Body of pancreas (tissue), 4 donors: ENCODE measurements around the gene TCF7. TPM values are rescaled to one million over a fixed set of nuclear protein-coding genes. Genes with fewer than 3 reads are reported as not detected.

Experiments
- ATAC-seq: fragments of 150-250 bp; one replicate; pipeline ENCODE4 v1.9.1; 2016
- DNase-seq, 4 donors: peaks; one replicate each; pipeline ENCODE4 v3.0.0-alpha.2; 2019
- H3K27ac ChIP-seq, 4 donors: fragments of 200-600 bp; sonication (generic); 1 replicate in 3 of 4; 2 replicates in 1 of 4; pipeline versions ENCODE4 v1.5.1 to v1.6.1; 2016 to 2019; ENCODE audit warnings: mild to moderate bottlenecking in 1 of 4, mixed read lengths in 1 of 4, moderate library complexity in 1 of 4
- H3K27me3 ChIP-seq, 2 donors: fragments of 200-600 bp; sonication (generic); one replicate each; pipeline ENCODE4 v1.6.0; 2016; ENCODE audit warnings: mild to moderate bottlenecking in 1 of 2
- H3K36me3 ChIP-seq, 2 donors: fragments of 200-600 bp; sonication (generic); replicated peaks in 1 of 2; 2 replicates each; pipeline ENCODE4 v1.5.1; 2016; ENCODE audit warnings: low read depth in 2 of 2; ENCODE audit not compliant: insufficient read depth in 1 of 2
- H3K4me1 ChIP-seq: fragments of 200-600 bp; sonication (generic); one replicate; pipeline ENCODE4 v1.6.0; 2016
- H3K4me3 ChIP-seq, 2 donors: fragments of 200-600 bp; sonication (generic); 1 replicate in 1 of 2; 2 replicates in 1 of 2; pipeline ENCODE4 v1.5.1; 2016 to 2019
- H3K9me3 ChIP-seq, 3 donors: fragments of 200-600 bp; sonication (generic); 1 replicate in 2 of 3; 2 replicates in 1 of 3; pipeline ENCODE4 v1.5.1; 2016
- POLR2A ChIP-seq, 3 donors: fragments of 450-650 bp; IDR thresholded peaks; one replicate each; pipeline ENCODE4 v1.6.1; 2016; ENCODE audit warnings: antibody characterized with exemption in 3 of 3, mild to moderate bottlenecking in 2 of 3
- WGBS, 2 donors: methylation state at CpG; one replicate each; pipeline ENCODE4 v1.1.5; 2017; 5-methylcytosine and 5-hydroxymethylcytosine counted together
- intact Hi-C: fragments of 100-400 bp; cut with DNase I; formaldehyde crosslinking; loops from one replicate; pipeline ENCODE4 v1.15.1; 2023
- total RNA-seq, 2 donors: library from RNA; depleted of rRNA; stranded (reverse); fragments of >200 nt; gene quantifications; one replicate each; pipeline ENCODE4 v1.1.0, GENCODE V29; 2016
- TF ChIP-seq, protein P1 (sequence below), 7 experiments: fragments of 450-650 bp in 4 of 7; fragments of 200-600 bp in 3 of 7; sonication (generic) in 3 of 7; IDR thresholded peaks; one replicate each; pipeline ENCODE4 v1.5.1; 2016 to 2019; ENCODE audit warnings: antibody characterized with exemption in 7 of 7

The TCF7 gene
- total RNA-seq, 2 donors from 2014 or later = 6.3 to 9.1 TPM

DNA sequence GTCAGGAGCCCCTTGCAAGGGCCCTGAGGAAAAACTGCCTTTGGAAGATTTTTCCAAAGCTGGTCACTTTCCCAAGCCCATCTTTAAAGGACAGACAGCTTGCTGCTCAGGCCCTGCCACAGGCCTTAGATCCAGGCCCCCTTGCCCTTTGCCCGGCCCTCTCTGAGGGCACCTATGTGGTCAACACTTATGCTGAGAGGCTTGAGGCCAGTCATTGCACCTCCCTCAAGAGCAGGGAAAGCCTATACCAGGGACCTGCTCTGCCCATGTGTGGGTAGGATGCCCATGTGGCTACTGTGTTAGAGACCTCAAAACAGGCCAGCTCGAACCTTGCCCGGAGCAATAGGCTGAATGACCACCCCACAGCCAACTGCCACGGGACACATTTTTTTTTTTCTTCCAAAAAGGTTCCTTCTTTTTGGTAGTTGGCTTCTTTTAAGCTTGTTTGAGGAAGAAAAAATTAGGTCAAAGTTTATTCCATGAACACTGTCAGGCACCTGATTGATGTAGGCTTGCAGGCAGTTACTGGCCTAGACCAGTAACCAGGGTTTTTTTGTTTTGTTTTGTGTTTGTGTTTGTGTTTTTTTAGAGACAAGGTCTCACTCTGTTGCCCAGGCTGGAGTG lies 3.8 kb downstream of the TCF7 start:
- intact Hi-C loops = no loop called here
- peaks cover 20% of the 10 kb centered on the region for H3K4me1 ChIP-seq
- no peak overlapping the region for H3K27ac ChIP-seq
- H3K36me3 ChIP-seq = no peaks in the 10 kb centered on the region
- ATAC-seq (no peak), DNase-seq (no peak)
- no peak overlapping the region for H3K4me3 ChIP-seq
- WGBS, 2 donors = 86 to 94% methylated on average over 4 of the region's 4 CpGs
- H3K9me3 ChIP-seq = no peaks in the 10 kb centered on the region
- TF ChIP-seq POLR2A (IDR thresholded peaks at IDR 0.05) = no peak
- TF ChIP-seq, protein P1, sequence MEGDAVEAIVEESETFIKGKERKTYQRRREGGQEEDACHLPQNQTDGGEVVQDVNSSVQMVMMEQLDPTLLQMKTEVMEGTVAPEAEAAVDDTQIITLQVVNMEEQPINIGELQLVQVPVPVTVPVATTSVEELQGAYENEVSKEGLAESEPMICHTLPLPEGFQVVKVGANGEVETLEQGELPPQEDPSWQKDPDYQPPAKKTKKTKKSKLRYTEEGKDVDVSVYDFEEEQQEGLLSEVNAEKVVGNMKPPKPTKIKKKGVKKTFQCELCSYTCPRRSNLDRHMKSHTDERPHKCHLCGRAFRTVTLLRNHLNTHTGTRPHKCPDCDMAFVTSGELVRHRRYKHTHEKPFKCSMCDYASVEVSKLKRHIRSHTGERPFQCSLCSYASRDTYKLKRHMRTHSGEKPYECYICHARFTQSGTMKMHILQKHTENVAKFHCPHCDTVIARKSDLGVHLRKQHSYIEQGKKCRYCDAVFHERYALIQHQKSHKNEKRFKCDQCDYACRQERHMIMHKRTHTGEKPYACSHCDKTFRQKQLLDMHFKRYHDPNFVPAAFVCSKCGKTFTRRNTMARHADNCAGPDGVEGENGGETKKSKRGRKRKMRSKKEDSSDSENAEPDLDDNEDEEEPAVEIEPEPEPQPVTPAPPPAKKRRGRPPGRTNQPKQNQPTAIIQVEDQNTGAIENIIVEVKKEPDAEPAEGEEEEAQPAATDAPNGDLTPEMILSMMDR (IDR thresholded peaks at IDR 0.05) = no peak
- H3K27me3 ChIP-seq = no peaks in the 10 kb centered on the region

DNA sequence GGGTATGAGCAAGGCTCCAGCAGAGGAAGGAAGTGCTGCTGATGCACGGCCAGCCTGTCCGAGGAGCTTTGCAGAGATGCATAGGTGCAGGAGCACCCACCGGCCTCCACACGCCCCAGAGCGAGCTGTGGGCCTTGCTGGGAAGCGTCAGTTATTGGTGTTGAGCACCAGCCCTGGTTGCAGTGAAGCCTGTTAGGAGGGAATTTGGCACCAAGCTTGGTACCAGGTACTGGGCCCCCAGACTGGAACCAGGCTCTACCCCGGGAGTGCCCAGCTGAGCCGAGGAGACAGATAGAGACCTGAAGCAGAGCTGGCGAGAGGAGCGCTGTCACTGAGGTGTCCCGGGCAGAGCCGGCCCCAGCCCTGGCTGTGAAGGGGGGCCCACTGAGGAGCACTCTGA lies 5.2 kb downstream of the TCF7 start:
- H3K36me3 ChIP-seq = no peaks in the 10 kb centered on the region
- peaks cover 10% of the 10 kb centered on the region for H3K4me1 ChIP-seq
- DNase-seq = no peak
- no peaks in the 10 kb centered on the region for H3K27me3 ChIP-seq
- TF ChIP-seq, protein P1 (IDR thresholded peaks at IDR 0.05) = no peak
- no peak for TF ChIP-seq POLR2A (IDR thresholded peaks at IDR 0.05)
- no peak overlapping the region for H3K27ac ChIP-seq
- no peak for ATAC-seq
- H3K4me3 ChIP-seq = no peak overlapping the region
- no peaks in the 10 kb centered on the region for H3K9me3 ChIP-seq
- intact Hi-C loops = no loop called here
- WGBS, 2 donors = 86 to 88% methylated on average over 10 to 12 of the region's 12 CpGs

DNA sequence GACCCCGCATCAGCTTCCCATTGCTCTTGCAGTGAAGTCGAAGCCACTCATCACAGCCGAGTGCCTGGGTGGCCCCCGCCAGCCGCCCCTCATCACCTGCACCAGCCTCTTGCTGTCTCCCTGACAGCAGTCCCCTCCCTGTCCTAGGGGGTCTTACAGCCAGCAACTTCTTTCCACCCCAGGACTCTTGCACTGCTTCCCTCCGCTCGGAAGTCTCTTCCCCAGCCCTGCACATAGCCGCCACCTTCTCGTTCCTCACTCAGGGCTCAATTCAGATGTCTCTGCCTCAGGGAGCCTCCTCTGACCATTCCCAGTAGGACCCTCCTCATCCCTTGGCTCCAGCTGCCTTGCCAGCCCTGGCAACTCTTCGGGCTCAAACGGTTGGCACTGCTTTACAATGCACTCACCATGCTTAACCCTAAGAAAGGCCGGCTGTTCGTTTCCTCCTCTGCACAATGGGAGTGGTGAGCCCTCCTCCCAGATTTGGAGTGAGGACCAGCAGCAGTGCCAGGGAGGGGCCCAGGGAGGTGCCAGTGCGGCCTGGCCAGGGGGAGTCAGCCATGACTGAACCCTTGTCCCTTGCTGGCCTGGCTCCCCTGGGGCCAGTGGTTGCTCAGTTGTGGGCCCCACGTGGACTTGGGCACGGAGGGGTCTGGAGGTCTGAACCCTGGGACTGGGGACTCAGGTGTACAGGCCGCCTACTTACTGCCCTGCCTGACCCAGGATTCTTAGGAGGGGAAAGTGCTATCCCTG lies 6.1 kb downstream of the TCF7 start:
- no peak for DNase-seq
- no peak for ATAC-seq
- H3K9me3 ChIP-seq = no peaks in the 10 kb centered on the region
- TF ChIP-seq, protein P1 (IDR thresholded peaks at IDR 0.05) = no peak
- no peak for TF ChIP-seq POLR2A (IDR thresholded peaks at IDR 0.05)
- WGBS, 2 donors = 87 to 89% methylated on average over 13 to 17 of the region's 17 CpGs
- peaks cover 12% of the 10 kb centered on the region for H3K4me1 ChIP-seq
- H3K36me3 ChIP-seq = no peaks in the 10 kb centered on the region
- intact Hi-C loops = no loop called here
- no peak overlapping the region for H3K27ac ChIP-seq
- H3K27me3 ChIP-seq = no peaks in the 10 kb centered on the region
- H3K4me3 ChIP-seq = no peak overlapping the region

GRCh38 chr5:134122530-134122929 lies 8.0 kb downstream of the TCF7 start:
- Histone ChIP-seq H3K27ac (no peak overlapping the region), H3K27me3 (no peaks in the 10 kb centered on the region), H3K9me3 (no peaks in the 10 kb centered on the region), H3K4me1 (peaks cover 14% of the 10 kb centered on the region), H3K4me3 (no peak overlapping the region), H3K36me3 (no peaks in the 10 kb centered on the region)
- no peak for DNase-seq
- TF ChIP-seq POLR2A (IDR thresholded peaks at IDR 0.05) = no peak
- TF ChIP-seq, protein P1 (IDR thresholded peaks at IDR 0.05) = no peak
- ATAC-seq = no peak
- 75 to 83% methylated on average over 1 to 3 of the region's 3 CpGs for WGBS, 2 donors
- intact Hi-C loops = no loop called here
